ENCODE data around the gene GNAZ.

Gene GNAZ

GRCh38 chr22:23100124-23100801 lies 29.9 kb downstream of the GNAZ start:
- Histone ChIP-seq H3K4me3 (ENCODE audit: low read length) (no peak overlapping the region), H3K4me1 (ENCODE audit: insufficient read depth, low read length) (no peaks in the 10 kb centered on the region), H3K9ac (ENCODE audit: low read depth, low read length) (no peak overlapping the region), H3K36me3 (ENCODE audit: insufficient read depth, low read length) (no peaks in the 10 kb centered on the region), H3K27me3 (ENCODE audit: insufficient read depth, low read length) (no peaks in the 10 kb centered on the region), H3K27ac (ENCODE audit: low read depth, low read length) (no peak overlapping the region), H3K9me3 (ENCODE audit: insufficient read depth, low read depth, low read length) (no peaks in the 10 kb centered on the region)
- 93% methylated on average over 7 of the region's 7 CpGs for WGBS

GRCh38 chr22:23101524-23101923 lies 31.2 kb downstream of the GNAZ start:
- WGBS = 88% methylated on average over 3 of the region's 3 CpGs
- H3K9ac ChIP-seq (ENCODE audit: low read depth, low read length) = no peak overlapping the region
- no peaks in the 10 kb centered on the region for H3K27me3 ChIP-seq (ENCODE audit: insufficient read depth, low read length)
- no peak overlapping the region for H3K4me3 ChIP-seq (ENCODE audit: low read length)
- H3K27ac ChIP-seq (ENCODE audit: low read depth, low read length) = no peak overlapping the region
- no peaks in the 10 kb centered on the region for H3K4me1 ChIP-seq (ENCODE audit: insufficient read depth, low read length)
- no peaks in the 10 kb centered on the region for H3K36me3 ChIP-seq (ENCODE audit: insufficient read depth, low read length)
- H3K9me3 ChIP-seq (ENCODE audit: insufficient read depth, low read depth, low read length) = no peaks in the 10 kb centered on the region

- Histone ChIP-seq H3K4me1 (ENCODE audit: insufficient read depth, low read length) (no peaks in the 10 kb centered on the region), H3K27ac (ENCODE audit: low read depth, low read length) (no peak overlapping the region), H3K36me3 (ENCODE audit: insufficient read depth, low read length) (no peaks in the 10 kb centered on the region), H3K9me3 (ENCODE audit: insufficient read depth, low read depth, low read length) (no peaks in the 10 kb centered on the region), H3K9ac (ENCODE audit: low read depth, low read length) (no peak overlapping the region), H3K4me3 (ENCODE audit: low read length) (no peak overlapping the region), H3K27me3 (ENCODE audit: insufficient read depth, low read length) (no peaks in the 10 kb centered on the region)
- WGBS = 95% methylated on average over 10 of the region's 10 CpGs
Measured at GRCh38 chr22:23102002-23102655, 31.8 kb downstream of the GNAZ start.

GRCh38 chr22:23102776-23103175 lies 32.5 kb downstream of the GNAZ start:
- 90% methylated on average over 3 of the region's 3 CpGs for WGBS

GRCh38 chr22:23103199-23103954 lies 33.1 kb downstream of the GNAZ start:
- Histone ChIP-seq H3K4me1 (ENCODE audit: insufficient read depth, low read length) (no peaks in the 10 kb centered on the region), H3K36me3 (ENCODE audit: insufficient read depth, low read length) (no peaks in the 10 kb centered on the region), H3K27me3 (ENCODE audit: insufficient read depth, low read length) (no peaks in the 10 kb centered on the region), H3K9me3 (ENCODE audit: insufficient read depth, low read depth, low read length) (no peaks in the 10 kb centered on the region), H3K27ac (ENCODE audit: low read depth, low read length) (no peak overlapping the region), H3K9ac (ENCODE audit: low read depth, low read length) (no peak overlapping the region), H3K4me3 (ENCODE audit: low read length) (no peak overlapping the region)
- 90% methylated on average over 13 of the region's 13 CpGs for WGBS

More at GRCh38 chr22:23102776-23103175, 32.5 kb downstream of the GNAZ start:
- H3K9ac ChIP-seq (ENCODE audit: low read depth, low read length) = no peak overlapping the region
- H3K9me3 ChIP-seq (ENCODE audit: insufficient read depth, low read depth, low read length) = no peaks in the 10 kb centered on the region
- H3K27me3 ChIP-seq (ENCODE audit: insufficient read depth, low read length) = no peaks in the 10 kb centered on the region
- H3K4me3 ChIP-seq (ENCODE audit: low read length) = no peak overlapping the region
- no peaks in the 10 kb centered on the region for H3K4me1 ChIP-seq (ENCODE audit: insufficient read depth, low read length)
- H3K36me3 ChIP-seq (ENCODE audit: insufficient read depth, low read length) = no peaks in the 10 kb centered on the region
- H3K27ac ChIP-seq (ENCODE audit: low read depth, low read length) = no peak overlapping the region

GRCh38 chr22:23104187-23104971 lies 34.1 kb downstream of the GNAZ start:
- Histone ChIP-seq H3K36me3 (ENCODE audit: insufficient read depth, low read length) (no peaks in the 10 kb centered on the region), H3K27me3 (ENCODE audit: insufficient read depth, low read length) (no peaks in the 10 kb centered on the region), H3K9ac (ENCODE audit: low read depth, low read length) (no peak overlapping the region), H3K4me1 (ENCODE audit: insufficient read depth, low read length) (no peaks in the 10 kb centered on the region), H3K9me3 (ENCODE audit: insufficient read depth, low read depth, low read length) (no peaks in the 10 kb centered on the region), H3K4me3 (ENCODE audit: low read length) (no peak overlapping the region), H3K27ac (ENCODE audit: low read depth, low read length) (no peak overlapping the region)
- 89% methylated on average over 12 of the region's 12 CpGs for WGBS

- Histone ChIP-seq H3K4me1 (ENCODE audit: insufficient read depth, low read length) (no peaks in the 10 kb centered on the region), H3K9ac (ENCODE audit: low read depth, low read length) (no peak overlapping the region), H3K4me3 (ENCODE audit: low read length) (no peak overlapping the region), H3K36me3 (ENCODE audit: insufficient read depth, low read length) (no peaks in the 10 kb centered on the region), H3K27ac (ENCODE audit: low read depth, low read length) (no peak overlapping the region), H3K9me3 (ENCODE audit: insufficient read depth, low read depth, low read length) (no peaks in the 10 kb centered on the region), H3K27me3 (ENCODE audit: insufficient read depth, low read length) (no peaks in the 10 kb centered on the region)
- 93% methylated on average over 5 of the region's 5 CpGs for WGBS
Measured at GRCh38 chr22:23105304-23105703, 35.0 kb downstream of the GNAZ start.

- Histone ChIP-seq H3K9me3 (ENCODE audit: insufficient read depth, low read depth, low read length) (no peaks in the 10 kb centered on the region), H3K27me3 (ENCODE audit: insufficient read depth, low read length) (no peaks in the 10 kb centered on the region), H3K27ac (ENCODE audit: low read depth, low read length) (no peak overlapping the region), H3K4me3 (ENCODE audit: low read length) (no peak overlapping the region), H3K36me3 (ENCODE audit: insufficient read depth, low read length) (no peaks in the 10 kb centered on the region), H3K9ac (ENCODE audit: low read depth, low read length) (no peak overlapping the region), H3K4me1 (ENCODE audit: insufficient read depth, low read length) (no peaks in the 10 kb centered on the region)
- 96% methylated on average over 5 of the region's 5 CpGs for WGBS
Measured at GRCh38 chr22:23105919-23106318, 35.6 kb downstream of the GNAZ start.

GRCh38 chr22:23106344-23106743 lies 36.0 kb downstream of the GNAZ start:
- Histone ChIP-seq H3K27ac (ENCODE audit: low read depth, low read length) (no peak overlapping the region), H3K9me3 (ENCODE audit: insufficient read depth, low read depth, low read length) (no peaks in the 10 kb centered on the region), H3K9ac (ENCODE audit: low read depth, low read length) (no peak overlapping the region), H3K4me3 (ENCODE audit: low read length) (no peak overlapping the region), H3K4me1 (ENCODE audit: insufficient read depth, low read length) (no peaks in the 10 kb centered on the region), H3K27me3 (ENCODE audit: insufficient read depth, low read length) (no peaks in the 10 kb centered on the region), H3K36me3 (ENCODE audit: insufficient read depth, low read length) (no peaks in the 10 kb centered on the region)
- 91% methylated on average over 4 of the region's 4 CpGs for WGBS

- Histone ChIP-seq H3K27me3 (ENCODE audit: insufficient read depth, low read length) (no peaks in the 10 kb centered on the region), H3K9me3 (ENCODE audit: insufficient read depth, low read depth, low read length) (no peaks in the 10 kb centered on the region), H3K4me1 (ENCODE audit: insufficient read depth, low read length) (no peaks in the 10 kb centered on the region), H3K9ac (ENCODE audit: low read depth, low read length) (no peak overlapping the region), H3K27ac (ENCODE audit: low read depth, low read length) (no peak overlapping the region), H3K4me3 (ENCODE audit: low read length) (no peak overlapping the region), H3K36me3 (ENCODE audit: insufficient read depth, low read length) (no peaks in the 10 kb centered on the region)
- 91% methylated on average over 8 of the region's 8 CpGs for WGBS
Measured at GRCh38 chr22:23106906-23107367, 36.6 kb downstream of the GNAZ start.
